ENCODE measurements around the gene PIK3R3. TPM values are rescaled to one million over a fixed set of nuclear protein-coding genes. Genes with fewer than 3 reads are reported as not detected.

Gene PIK3R3
- 39.4 TPM for polyA plus RNA-seq (2013, experiment 1 of 2)
- 39.9 TPM for polyA plus RNA-seq (2013, experiment 2 of 2)

GRCh38 chr1:46132529-46133180, at the start of gene PIK3R3:
Gene PIK3R3 (minus strand): TSS chr1:46132629. CDS start chr1:46131952, 677 bp downstream.
- H3K9me3 ChIP-seq (replicated peaks in 1 of 2; ENCODE audit: control insufficient read depth in 2 of 2, insufficient read depth in 1 of 2, low read depth in 1 of 2, low read length in 2 of 2): no peaks in the 10 kb centered on the region

GRCh38 chr1:46181343-46182260, 49.2 kb upstream of the PIK3R3 start:
- Histone ChIP-seq H3K27me3 (ENCODE audit: control insufficient read depth in 3 of 3, insufficient read depth in 3 of 3, low read depth in 1 of 3, low read length in 3 of 3) (no peaks in the 10 kb centered on the region), H4K8ac (ENCODE audit: low read depth, low read length) (no peak overlapping the region), H3K9me3 (replicated peaks in 1 of 2; ENCODE audit: control insufficient read depth in 2 of 2, insufficient read depth in 1 of 2, low read depth in 1 of 2, low read length in 2 of 2) (no peaks in the 10 kb centered on the region), H3K27ac (replicated peaks; ENCODE audit: low read length) (no peak overlapping the region), H3K4me1 (ENCODE audit: control insufficient read depth in 2 of 2, insufficient read depth in 1 of 2, low read depth in 1 of 2, low read length in 2 of 2) (peaks cover 2 to 10% of the 10 kb centered on the region in 2 donors), H3K79me1 (ENCODE audit: low read depth, low read length) (no peaks in the 10 kb centered on the region), H2BK15ac (ENCODE audit: low read length) (no peak overlapping the region), H2AFZ (ENCODE audit: low read length) (peak overlapping the region; percentile 3), H3K9ac (ENCODE audit: low read depth, low read length, poor library complexity) (no peak overlapping the region), H3K23ac (ENCODE audit: low read depth, low read length, poor library complexity) (no peak overlapping the region), H3K4me3 (ENCODE audit: low read length in 2 of 2) (no peak overlapping the region), H2BK12ac (ENCODE audit: low read length) (no peak overlapping the region), H3K36me3 (replicated peaks in 1 of 2; ENCODE audit: control insufficient read depth in 2 of 2, insufficient read depth in 2 of 2, low read length in 2 of 2) (no peaks in the 10 kb centered on the region), H2BK5ac (ENCODE audit: low read length) (no peak overlapping the region), H3K4ac (ENCODE audit: low read length) (no peak overlapping the region), H2AK5ac (ENCODE audit: low read depth, low read length) (peak overlapping the region; percentile 51), H3K14ac (ENCODE audit: low read length) (no peak overlapping the region), H3K4me2 (ENCODE audit: insufficient read depth, low read length, poor library complexity, severe bottlenecking) (no peak overlapping the region), H4K91ac (ENCODE audit: low read depth, low read length, poor library complexity) (no peak overlapping the region), H2BK120ac (ENCODE audit: low read depth, low read length) (no peak overlapping the region), H3K18ac (ENCODE audit: low read length) (no peak overlapping the region)
- WGBS, 2 donors (ENCODE audit: extremely low coverage in 2 of 2, insufficient read length in 2 of 2, insufficient replicate concordance in 1 of 2): no CpG with 5 or more reads among the region's 10 CpGs
- DNase-seq (ENCODE audit: low spot score): no peak

More at GRCh38 chr1:46132529-46133180, at the start of gene PIK3R3:
- Histone ChIP-seq H3K9ac (ENCODE audit: low read depth, low read length, poor library complexity) (peak within 1 kb of the TSS; percentile 93), H3K36me3 (replicated peaks in 1 of 2; ENCODE audit: control insufficient read depth in 2 of 2, insufficient read depth in 2 of 2, low read length in 2 of 2) (peaks cover 2 to 10% of the 10 kb centered on the region in 2 donors), H3K4me1 (ENCODE audit: control insufficient read depth in 2 of 2, insufficient read depth in 1 of 2, low read depth in 1 of 2, low read length in 2 of 2) (peaks cover 15 to 24% of the 10 kb centered on the region in 2 donors), H2BK5ac (ENCODE audit: low read length) (peak within 1 kb of the TSS; percentile 96), H3K4me2 (ENCODE audit: insufficient read depth, low read length, poor library complexity, severe bottlenecking) (peak within 1 kb of the TSS; percentile 92), H2BK120ac (ENCODE audit: low read depth, low read length) (peak within 1 kb of the TSS; percentile 57), H3K79me1 (ENCODE audit: low read depth, low read length) (no peaks in the 10 kb centered on the region), H3K14ac (ENCODE audit: low read length) (no peak within 1 kb of the TSS), H4K8ac (ENCODE audit: low read depth, low read length) (peak within 1 kb of the TSS; percentile 78), H2BK15ac (ENCODE audit: low read length) (peak within 1 kb of the TSS; percentile 70), H3K27ac (replicated peaks; ENCODE audit: low read length) (peak within 1 kb of the TSS; percentile 100), H3K18ac (ENCODE audit: low read length) (peak within 1 kb of the TSS; percentile 100), H3K27me3 (ENCODE audit: control insufficient read depth in 3 of 3, insufficient read depth in 3 of 3, low read depth in 1 of 3, low read length in 3 of 3) (no peaks in the 10 kb centered on the region), H3K4ac (ENCODE audit: low read length) (no peak within 1 kb of the TSS), H2AK5ac (ENCODE audit: low read depth, low read length) (peak within 1 kb of the TSS; percentile 89), H3K4me3 (ENCODE audit: low read length in 2 of 2) (peak within 1 kb of the TSS; percentile 80 to 95), H2AFZ (ENCODE audit: low read length) (peak within 1 kb of the TSS; percentile 95), H3K23ac (ENCODE audit: low read depth, low read length, poor library complexity) (peak within 1 kb of the TSS; percentile 95), H4K91ac (ENCODE audit: low read depth, low read length, poor library complexity) (peak within 1 kb of the TSS; percentile 100), H2BK12ac (ENCODE audit: low read length) (peak within 1 kb of the TSS; percentile 59)
- no CpG with 5 or more reads among the region's 55 CpGs for WGBS, 2 donors (ENCODE audit: extremely low coverage in 2 of 2, insufficient read length in 2 of 2, insufficient replicate concordance in 1 of 2)
- DNase-seq (ENCODE audit: low spot score): peak; percentile 100

GRCh38 chr1:46180082-46180616, 47.7 kb upstream of the PIK3R3 start:
- DNase-seq (ENCODE audit: low spot score): no peak
- Histone ChIP-seq H3K36me3 (replicated peaks in 1 of 2; ENCODE audit: control insufficient read depth in 2 of 2, insufficient read depth in 2 of 2, low read length in 2 of 2) (no peaks in the 10 kb centered on the region), H3K27ac (replicated peaks; ENCODE audit: low read length) (no peak overlapping the region), H2AFZ (ENCODE audit: low read length) (no peak overlapping the region), H3K4me1 (ENCODE audit: control insufficient read depth in 2 of 2, insufficient read depth in 1 of 2, low read depth in 1 of 2, low read length in 2 of 2) (peaks cover 2 to 10% of the 10 kb centered on the region in 2 donors), H3K4me2 (ENCODE audit: insufficient read depth, low read length, poor library complexity, severe bottlenecking) (no peak overlapping the region), H3K4me3 (ENCODE audit: low read length in 2 of 2) (no peak overlapping the region), H2BK120ac (ENCODE audit: low read depth, low read length) (no peak overlapping the region), H3K14ac (ENCODE audit: low read length) (no peak overlapping the region), H3K9ac (ENCODE audit: low read depth, low read length, poor library complexity) (no peak overlapping the region), H2BK5ac (ENCODE audit: low read length) (no peak overlapping the region), H4K91ac (ENCODE audit: low read depth, low read length, poor library complexity) (no peak overlapping the region), H2AK5ac (ENCODE audit: low read depth, low read length) (peak overlapping the region; percentile 30), H3K27me3 (ENCODE audit: control insufficient read depth in 3 of 3, insufficient read depth in 3 of 3, low read depth in 1 of 3, low read length in 3 of 3) (no peaks in the 10 kb centered on the region), H3K23ac (ENCODE audit: low read depth, low read length, poor library complexity) (no peak overlapping the region), H3K4ac (ENCODE audit: low read length) (no peak overlapping the region), H3K18ac (ENCODE audit: low read length) (no peak overlapping the region), H3K9me3 (replicated peaks in 1 of 2; ENCODE audit: control insufficient read depth in 2 of 2, insufficient read depth in 1 of 2, low read depth in 1 of 2, low read length in 2 of 2) (no peaks in the 10 kb centered on the region), H4K8ac (ENCODE audit: low read depth, low read length) (no peak overlapping the region), H3K79me1 (ENCODE audit: low read depth, low read length) (no peaks in the 10 kb centered on the region), H2BK15ac (ENCODE audit: low read length) (no peak overlapping the region), H2BK12ac (ENCODE audit: low read length) (no peak overlapping the region)
- WGBS, 2 donors (ENCODE audit: extremely low coverage in 2 of 2, insufficient read length in 2 of 2, insufficient replicate concordance in 1 of 2): no CpG with 5 or more reads among the region's 12 CpGs
